ENCODE data around the gene PDE1C.

PDE1C gene

GRCh38 chr7:31935124-31936054, 134.8 kb downstream of the PDE1C start:
- H3K4me1 ChIP-seq (ENCODE audit: insufficient read depth, low read length, poor library complexity, severe bottlenecking) = no peaks in the 10 kb centered on the region
- H2AFZ ChIP-seq (ENCODE audit: low read length) = no peak overlapping the region
- H3K4me2 ChIP-seq (ENCODE audit: low read depth, low read length, poor library complexity, severe bottlenecking) = no peak overlapping the region

GRCh38 chr7:31934551-31934950, 135.7 kb downstream of the PDE1C start:
- TF ChIP-seq CTCF (conservative IDR thresholded peaks at IDR 0.05; ENCODE audit: low read length) (no peak), EZH2phosphoT487 (IDR thresholded peaks at IDR 0.05; ENCODE audit: borderline replicate concordance) (no peak)
- no peaks in the 10 kb centered on the region for H3K4me1 ChIP-seq (ENCODE audit: insufficient read depth, low read length, poor library complexity, severe bottlenecking)
- no peaks in the 10 kb centered on the region for H3K79me2 ChIP-seq (ENCODE audit: insufficient read depth, low read length)
- no peaks in the 10 kb centered on the region for H3K27me3 ChIP-seq (ENCODE audit: insufficient read depth, low read length, poor library complexity, severe bottlenecking)
- no peaks in the 10 kb centered on the region for H3F3A ChIP-seq (ENCODE audit: low read depth)
- H4K20me1 ChIP-seq (ENCODE audit: insufficient read depth, low read length, poor library complexity, severe bottlenecking) = no peaks in the 10 kb centered on the region
- H3K9ac ChIP-seq (ENCODE audit: low read depth, low read length, poor library complexity, severe bottlenecking) = no peak overlapping the region
- no peak overlapping the region for H2AFZ ChIP-seq (ENCODE audit: low read length)
- no peaks in the 10 kb centered on the region for H3K36me3 ChIP-seq (ENCODE audit: insufficient read depth, low read length)
- no peaks in the 10 kb centered on the region for H3K9me3 ChIP-seq (ENCODE audit: insufficient read depth, low read depth, low read length)
- no peaks in the 10 kb centered on the region for H3K9me2 ChIP-seq (replicated peaks; ENCODE audit: low read depth, low read length)
- no peak overlapping the region for H3K4me2 ChIP-seq (ENCODE audit: low read depth, low read length, poor library complexity, severe bottlenecking)
- no peak overlapping the region for H3K4me3 ChIP-seq (ENCODE audit: low read length, poor library complexity, severe bottlenecking)

More at GRCh38 chr7:31935124-31936054, 134.8 kb downstream of the PDE1C start:
- no peaks in the 10 kb centered on the region for H3K36me3 ChIP-seq (ENCODE audit: insufficient read depth, low read length)
- TF ChIP-seq CTCF (conservative IDR thresholded peaks at IDR 0.05; ENCODE audit: low read length) = no peak
- H3K27me3 ChIP-seq (ENCODE audit: insufficient read depth, low read length, poor library complexity, severe bottlenecking) = no peaks in the 10 kb centered on the region
- no peaks in the 10 kb centered on the region for H3F3A ChIP-seq (ENCODE audit: low read depth)
- H3K9ac ChIP-seq (ENCODE audit: low read depth, low read length, poor library complexity, severe bottlenecking) = no peak overlapping the region
- H4K20me1 ChIP-seq (ENCODE audit: insufficient read depth, low read length, poor library complexity, severe bottlenecking) = no peaks in the 10 kb centered on the region
- no peaks in the 10 kb centered on the region for H3K79me2 ChIP-seq (ENCODE audit: insufficient read depth, low read length)
- H3K9me2 ChIP-seq (replicated peaks; ENCODE audit: low read depth, low read length) = no peaks in the 10 kb centered on the region
- no peak overlapping the region for H3K4me3 ChIP-seq (ENCODE audit: low read length, poor library complexity, severe bottlenecking)
- no peaks in the 10 kb centered on the region for H3K9me3 ChIP-seq (ENCODE audit: insufficient read depth, low read depth, low read length)

GRCh38 chr7:31933481-31933880, 136.7 kb downstream of the PDE1C start:
- Histone ChIP-seq H3K9me2 (replicated peaks; ENCODE audit: low read depth, low read length) (no peaks in the 10 kb centered on the region), H3K79me2 (ENCODE audit: insufficient read depth, low read length) (no peaks in the 10 kb centered on the region), H3K9me3 (ENCODE audit: insufficient read depth, low read depth, low read length) (no peaks in the 10 kb centered on the region), H3K9ac (ENCODE audit: low read depth, low read length, poor library complexity, severe bottlenecking) (no peak overlapping the region), H3K4me3 (ENCODE audit: low read length, poor library complexity, severe bottlenecking) (no peak overlapping the region), H2AFZ (ENCODE audit: low read length) (no peak overlapping the region), H3K36me3 (ENCODE audit: insufficient read depth, low read length) (no peaks in the 10 kb centered on the region), H3K27me3 (ENCODE audit: insufficient read depth, low read length, poor library complexity, severe bottlenecking) (no peaks in the 10 kb centered on the region), H3F3A (ENCODE audit: low read depth) (no peaks in the 10 kb centered on the region), H3K4me1 (ENCODE audit: insufficient read depth, low read length, poor library complexity, severe bottlenecking) (no peaks in the 10 kb centered on the region), H3K4me2 (ENCODE audit: low read depth, low read length, poor library complexity, severe bottlenecking) (no peak overlapping the region), H4K20me1 (ENCODE audit: insufficient read depth, low read length, poor library complexity, severe bottlenecking) (no peaks in the 10 kb centered on the region)
- TF ChIP-seq CTCF (conservative IDR thresholded peaks at IDR 0.05; ENCODE audit: low read length) = no peak
- TF ChIP-seq EZH2phosphoT487 (IDR thresholded peaks at IDR 0.05; ENCODE audit: borderline replicate concordance) = no peak
